SK-N-SH (cell line): ENCODE data around the gene CCDC192. TPM values are rescaled to one million over a fixed set of nuclear protein-coding genes. Genes with fewer than 3 reads are reported as not detected.
A peak's percentile ranks its signal among the peaks of the same experiment; 100 is the strongest.

Experiments used
- CTCF ChIA-PET: fragments of 300-600, 350-600 bp; formaldehyde crosslinking; extraction: SDS; loops from one replicate; lab custom pipeline; 2021; lab: Yijun Ruan, JAX
- POLR2A ChIA-PET: fragments of 350-600 bp; sonication (Branson Sonifier 250); formaldehyde crosslinking; extraction: SDS; loops from one replicate; lab custom pipeline; 2020; ENCODE audit warnings: antibody characterized with exemption, inconsistent platforms; lab: Yijun Ruan, JAX
- DNase-seq: peaks from one replicate; pipeline ENCODE4 v3.0.0; 2012
- H2AFZ ChIP-seq: fragments of 200-600 bp; sonication (generic); 2 replicates; pipeline ENCODE4 v1.8.1; 2016; ENCODE audit warnings: antibody characterized with exemption, mild to moderate bottlenecking, low read depth
- H3F3A ChIP-seq: fragments of 200-600 bp; sonication (generic); replicated peaks from 2 replicates; pipeline ENCODE3; 2016; ENCODE audit warnings: antibody characterized with exemption, mild to moderate bottlenecking; ENCODE audit not compliant: insufficient read depth
- H3K27ac ChIP-seq, 2 experiments: fragments of 200-500 bp in 1 of 2; fragments of 200-600 bp in 1 of 2; sonication (Bioruptor generic) in 1 of 2; sonication (generic), shearing (Covaris generic) in 1 of 2; 2 replicates each; pipeline versions ENCODE4 v1.5.1 to v1.6.1; 2014 to 2016; ENCODE audit warnings: low read depth in 2 of 2, inconsistent platforms in 1 of 2, low read length in 1 of 2, mild to moderate bottlenecking in 1 of 2, mixed read lengths in 1 of 2
- H3K27me3 ChIP-seq: fragments of 200-600 bp; sonication (generic), shearing (Covaris generic); 2 replicates; pipeline ENCODE4 v1.6.1; 2016; ENCODE audit warnings: mixed run types; ENCODE audit not compliant: insufficient read depth
- H3K36me3 ChIP-seq, 2 experiments: fragments of 200-500 bp in 1 of 2; fragments of 200-600 bp in 1 of 2; sonication (Bioruptor generic) in 1 of 2; sonication (generic) in 1 of 2; replicated peaks in 1 of 2; 2 replicates each; pipeline versions ENCODE3 to v1.5.1; 2014 to 2016; ENCODE audit warnings: low read length in 1 of 2, mild to moderate bottlenecking in 1 of 2; ENCODE audit not compliant: insufficient read depth in 2 of 2, control insufficient read depth in 1 of 2
- H3K4me1 ChIP-seq, 2 experiments: fragments of 200-500 bp in 1 of 2; fragments of 200-600 bp in 1 of 2; sonication (Bioruptor generic) in 1 of 2; sonication (generic), shearing (Covaris generic) in 1 of 2; 2 replicates each; pipeline versions ENCODE4 v1.5.1 to v1.6.1; 2014 to 2016; ENCODE audit warnings: low read depth in 1 of 2, low read length in 1 of 2, mixed run types in 1 of 2; ENCODE audit not compliant: insufficient read depth in 2 of 2, control insufficient read depth in 1 of 2
- H3K4me2 ChIP-seq: fragments of 200-600 bp; sonication (generic), shearing (Covaris generic); 2 replicates; pipeline ENCODE4 v1.6.1; 2017; ENCODE audit warnings: mixed run types
- H3K4me3 ChIP-seq, 2 experiments: fragments of 200-500 bp in 1 of 2; fragments of 200-600 bp in 1 of 2; sonication (Bioruptor generic) in 1 of 2; sonication (generic), shearing (Covaris generic) in 1 of 2; 2 replicates each; pipeline versions ENCODE4 v1.5.1 to v1.8.1; 2014 to 2016; ENCODE audit warnings: low read depth in 2 of 2, inconsistent platforms in 1 of 2, low read length in 1 of 2, mild to moderate bottlenecking in 1 of 2, mixed read lengths in 1 of 2, moderate library complexity in 1 of 2
- H3K79me2 ChIP-seq: fragments of 200-600 bp; sonication (generic); 2 replicates; pipeline ENCODE4 v1.8.1; 2017; ENCODE audit warnings: mild to moderate bottlenecking; ENCODE audit not compliant: insufficient read depth
- H3K9ac ChIP-seq: fragments of 200-600 bp; sonication (generic); 2 replicates; pipeline ENCODE4 v1.6.1; 2017; ENCODE audit warnings: mixed run types
- H3K9me2 ChIP-seq: fragments of 200-600 bp; sonication (generic); 2 replicates; pipeline ENCODE4 v1.6.1; 2017; ENCODE audit warnings: mixed run types
- H3K9me3 ChIP-seq: fragments of 200-600 bp; sonication (generic); 2 replicates; pipeline ENCODE4 v1.6.1; 2017; ENCODE audit warnings: mixed run types, mild to moderate bottlenecking, moderate library complexity
- H4K20me1 ChIP-seq: fragments of 200-600 bp; sonication (generic); 2 replicates; pipeline ENCODE4 v1.6.1; 2017; ENCODE audit warnings: mild to moderate bottlenecking, mixed run types; ENCODE audit not compliant: insufficient read depth
- CHD2 ChIP-seq: fragments of 150-350 bp; IDR thresholded peaks from 2 replicates; pipeline ENCODE4 v1.6.1; 2018; ENCODE audit warnings: low read length; ENCODE audit not compliant: partially characterized antibody
- CTCF ChIP-seq: fragments of 200-600 bp; sonication (generic); IDR thresholded peaks from 2 replicates; pipeline ENCODE4 v1.6.1; 2017; ENCODE audit warnings: antibody characterized with exemption, mild to moderate bottlenecking, moderate library complexity
- EP300 ChIP-seq, 2 experiments: IDR thresholded peaks; 2 replicates each; pipeline versions ENCODE4 v1.4.0 to v1.6.1; 2012; ENCODE audit warnings: borderline replicate concordance in 1 of 2, low read depth in 1 of 2, low read length in 1 of 2
- FOSL2 ChIP-seq: IDR thresholded peaks from 2 replicates; pipeline ENCODE4 v1.4.0; 2012; ENCODE audit warnings: low read depth, mild to moderate bottlenecking, moderate library complexity, borderline replicate concordance
- FOXM1 ChIP-seq: IDR thresholded peaks from 2 replicates; pipeline ENCODE4 v1.4.0; 2012; ENCODE audit warnings: low read depth, mild to moderate bottlenecking
- JUND ChIP-seq: IDR thresholded peaks from 2 replicates; pipeline ENCODE4 v1.4.0; 2012
- MAX ChIP-seq: IDR thresholded peaks from 2 replicates; pipeline ENCODE4 v1.4.0; 2012; ENCODE audit warnings: low read depth
- MEF2A ChIP-seq: IDR thresholded peaks from 2 replicates; pipeline ENCODE4 v1.4.0; 2012; ENCODE audit warnings: low read depth, borderline replicate concordance
- NFIC ChIP-seq: IDR thresholded peaks from 2 replicates; pipeline ENCODE4 v1.4.0; 2012; ENCODE audit warnings: borderline replicate concordance
- PBX3 ChIP-seq: IDR thresholded peaks from 2 replicates; pipeline ENCODE4; 2012
- POLR2AphosphoS5 ChIP-seq: IDR thresholded peaks from 2 replicates; pipeline ENCODE4 v1.6.1; 2012; ENCODE audit warnings: low read depth, low read length
- RAD21 ChIP-seq: IDR thresholded peaks from 2 replicates; pipeline ENCODE4 v1.6.1; 2012; ENCODE audit warnings: mild to moderate bottlenecking, low read length
- RCOR1 ChIP-seq: fragments of 150-350 bp; IDR thresholded peaks from 2 replicates; pipeline ENCODE4 v1.6.1; 2017; ENCODE audit warnings: antibody characterized with exemption, low read length
- REST ChIP-seq: IDR thresholded peaks from 2 replicates; pipeline ENCODE4 v1.6.1; 2012; ENCODE audit warnings: mild to moderate bottlenecking, low read depth, low read length, moderate library complexity
- RXRA ChIP-seq: IDR thresholded peaks from 2 replicates; pipeline ENCODE4 v1.4.0; 2012; ENCODE audit warnings: low read depth, mild to moderate bottlenecking, borderline replicate concordance
- TAF1 ChIP-seq: IDR thresholded peaks from 2 replicates; pipeline ENCODE4 v1.6.1; 2012; ENCODE audit warnings: low read depth, mild to moderate bottlenecking, low read length, moderate library complexity, borderline replicate concordance
- TCF12 ChIP-seq: IDR thresholded peaks from 2 replicates; pipeline ENCODE4 v1.4.0; 2012
- TEAD4 ChIP-seq: IDR thresholded peaks from 2 replicates; pipeline ENCODE4 v1.4.0; 2012; ENCODE audit warnings: mild to moderate bottlenecking, borderline replicate concordance; ENCODE audit not compliant: insufficient read depth
- USF1 ChIP-seq: IDR thresholded peaks from 2 replicates; pipeline ENCODE4 v1.4.0; 2012; ENCODE audit warnings: low read depth, borderline replicate concordance
- USF2 ChIP-seq: fragments of 150-350 bp; IDR thresholded peaks from 2 replicates; pipeline ENCODE4 v1.6.1; 2017; ENCODE audit warnings: antibody characterized with exemption, low read length, low read depth, borderline replicate concordance
- WGBS: methylation state at CpG from one replicate; pipeline ENCODE4 v1.1.6; 2017; ENCODE audit warnings: low lambda C conversion rate; 5-methylcytosine and 5-hydroxymethylcytosine counted together
- polyA plus RNA-seq, 3 experiments: library from polyadenylated mRNA; depleted of rRNA; stranded (reverse); fragments of >200 nt; gene quantifications; 2 replicates each; pipeline ENCODE4 v1.2.3, GENCODE V29; 2012

CCDC192 gene
- polyA plus RNA-seq, 1 of the 3 experiments (the other 2 are of a cell fraction), result not detected

- CTCF ChIA-PET, result no interaction called here
- POLR2A ChIA-PET, result no interaction called here
- Histone ChIP-seq H3K4me1 (peaks cover 0 to 8% of the 10 kb centered on the region in 2 experiments), H3K9me2 (no peaks in the 10 kb centered on the region), H3K36me3 (no peaks in the 10 kb centered on the region), H3K27ac (peak overlapping the region; percentile 88 to 97), H4K20me1 (no peaks in the 10 kb centered on the region), H3K4me2 (peak overlapping the region; percentile 67), H3K9ac (peak overlapping the region; percentile 65; the same call in 1 of the 2 replicates), H3K79me2 (no peaks in the 10 kb centered on the region), H2AFZ (peak overlapping the region; percentile 54), H3K4me3 (peak overlapping the region in 1 of 2 experiments; percentile 4; a peak in 1 of 4 replicates), H3F3A (peaks cover 24% of the 10 kb centered on the region), H3K9me3 (no peaks in the 10 kb centered on the region), H3K27me3 (no peaks in the 10 kb centered on the region)
- no peak for DNase-seq
- WGBS, result 31% methylated on average over 4 of the region's 4 CpGs
- TF ChIP-seq EP300 (IDR thresholded peaks at IDR 0.05; ENCODE audit: borderline replicate concordance in 1 of 2, low read depth in 1 of 2, low read length in 1 of 2), result peak in 1 of 2 experiments; percentile 75; a peak in 1 of 4 replicates
- peak; percentile 24; the same call in 1 of the 2 replicates for TF ChIP-seq POLR2AphosphoS5
- no peak for TF ChIP-seq RCOR1
- peak; percentile 50; the same call in 1 of the 2 replicates for TF ChIP-seq PBX3
- TF ChIP-seq TCF12, result peak; percentile 89
- TF ChIP-seq NFIC, result peak; percentile 46; the same call in 1 of the 2 replicates
- no peak for TF ChIP-seq USF2
- no peak for TF ChIP-seq USF1
- TF ChIP-seq FOXM1, result no peak
- TF ChIP-seq MEF2A, result peak; percentile 73
- no peak for TF ChIP-seq CTCF
- TF ChIP-seq RXRA, result peak; percentile 52; the same call in 1 of the 2 replicates
- TF ChIP-seq JUND, result peak; percentile 81
- TF ChIP-seq TAF1, result no peak
- peak; percentile 81 for TF ChIP-seq FOSL2
- no peak for TF ChIP-seq MAX
- peak; percentile 62 for TF ChIP-seq TEAD4
- no peak for TF ChIP-seq RAD21
- TF ChIP-seq REST, result no peak
- no peak for TF ChIP-seq CHD2
These were observed 110.7 kb downstream of the CCDC192 start for GRCh38 chr5:127813633-127814587.
